Kidney glomerular epithelial cell (primary cell): ENCODE results near the gene GSTM2.
"Not testable (repeated sequence)": the region's sequence is repeated elsewhere in the genome, so short reads cannot be mapped to it uniquely, and the experiment has no call there.

ENCODE experiments used
- DNase-seq: peaks from one replicate; lab custom pipeline; 2025; lab: John Stamatoyannopoulos, UW

The GSTM2 gene

GRCh38 chr1:109678637-109679036 lies 10.8 kb downstream of the GSTM2 start:
- DNase-seq = not testable (repeated sequence)

GRCh38 chr1:109684777-109685176 lies 16.9 kb downstream of the GSTM2 start:
- DNase-seq = not testable (repeated sequence)

GRCh38 chr1:109685399-109685798 lies 17.5 kb downstream of the GSTM2 start:
- DNase-seq = not testable (repeated sequence)

GRCh38 chr1:109685890-109686289 lies 18.0 kb downstream of the GSTM2 start:
- not testable (repeated sequence) for DNase-seq

GRCh38 chr1:109687109-109687508 lies 19.3 kb downstream of the GSTM2 start:
- DNase-seq = not testable (repeated sequence)

- no peak for DNase-seq
Measured at GRCh38 chr1:109687641-109688499, 20.0 kb downstream of the GSTM2 start, which contains the start of gene GSTM1. Gene GSTM1 (plus strand): TSS chr1:109687817. CDS start chr1:109687874, 57 bp downstream.

- no peak for DNase-seq
Measured at GRCh38 chr1:109689844-109690405, 22.1 kb downstream of the GSTM2 start.

- DNase-seq = no peak
Measured at GRCh38 chr1:109691759-109692158, 23.9 kb downstream of the GSTM2 start.

- DNase-seq = not testable (repeated sequence)
Measured at GRCh38 chr1:109694400-109694799, 26.5 kb downstream of the GSTM2 start.

- DNase-seq = not testable (repeated sequence)
Measured at GRCh38 chr1:109695138-109695537, 27.3 kb downstream of the GSTM2 start.

- no peak for DNase-seq
Measured at GRCh38 chr1:109697066-109697465, 29.2 kb downstream of the GSTM2 start.

- not testable (repeated sequence) for DNase-seq
Measured at GRCh38 chr1:109697861-109698260, 30.0 kb downstream of the GSTM2 start.

- DNase-seq = not testable (repeated sequence)
Measured at GRCh38 chr1:109702940-109703339, 35.1 kb downstream of the GSTM2 start.

GRCh38 chr1:109704173-109704572 lies 36.3 kb downstream of the GSTM2 start:
- no peak for DNase-seq

- no peak for DNase-seq
Measured at GRCh38 chr1:109705411-109705810, 37.6 kb downstream of the GSTM2 start.

- DNase-seq = not testable (repeated sequence)
Measured at GRCh38 chr1:109708949-109709348, 41.1 kb downstream of the GSTM2 start.

GRCh38 chr1:109709822-109710221 lies 42.0 kb downstream of the GSTM2 start:
- DNase-seq = not testable (repeated sequence)

- DNase-seq = not testable (repeated sequence)
Measured at GRCh38 chr1:109711593-109712320, 43.9 kb downstream of the GSTM2 start, which contains the start of gene GSTM5. Gene GSTM5 (plus strand): TSS chr1:109712251. CDS start chr1:109712313, 62 bp downstream.

GRCh38 chr1:109712321-109712864 lies 44.5 kb downstream of the GSTM2 start:
- DNase-seq = no peak

- no peak for DNase-seq
Measured at GRCh38 chr1:109713636-109714035, 45.8 kb downstream of the GSTM2 start.

GRCh38 chr1:109714661-109715372 lies 47.0 kb downstream of the GSTM2 start:
- no peak for DNase-seq
